Putamen (tissue), 1 donor: Measurements from ENCODE around the gene CELF4.

ENCODE experiments used
- DNase-seq: peaks from one replicate; pipeline ENCODE4 v3.0.0-alpha.2; 2016; ENCODE audit warnings: low spot score

Gene CELF4

GRCh38 chr18:37219257-37219656, 346.3 kb downstream of the CELF4 start:
- no peak for DNase-seq

- no peak for DNase-seq
Observed at GRCh38 chr18:37218022-37218590, 347.5 kb downstream of the CELF4 start.

- DNase-seq: no peak
Observed at GRCh38 chr18:37210781-37211180, 354.8 kb downstream of the CELF4 start.

- DNase-seq: no peak
Observed at GRCh38 chr18:37207343-37207742, 358.3 kb downstream of the CELF4 start.

GRCh38 chr18:37199741-37200140, 365.9 kb downstream of the CELF4 start:
- no peak for DNase-seq
